Astrocyte of the cerebellum (primary cell): ENCODE measurements around the gene CTSC.

ENCODE experiments used
- DNase-seq: peaks from one replicate; pipeline ENCODE4 v3.0.0-alpha.2; 2011; ENCODE audit warnings: low read depth
- H3K4me3 ChIP-seq: 2 replicates; pipeline ENCODE4 v1.5.1; 2011; ENCODE audit warnings: mild to moderate bottlenecking, low read depth, low read length, moderate library complexity
- in situ Hi-C: cut with HindIII; loops from 2 replicates; pipeline ENCODE4 v1.10.0; 2017; ENCODE audit warnings: low sequenced_read_pairs
- TF ChIP-seq, protein P1 (sequence below): IDR thresholded peaks from 2 replicates; pipeline ENCODE4 v1.5.1; 2012; ENCODE audit warnings: low read length, low read depth, moderate library complexity, mild to moderate bottlenecking; ENCODE audit errors: missing control alignments

Gene CTSC

DNA sequence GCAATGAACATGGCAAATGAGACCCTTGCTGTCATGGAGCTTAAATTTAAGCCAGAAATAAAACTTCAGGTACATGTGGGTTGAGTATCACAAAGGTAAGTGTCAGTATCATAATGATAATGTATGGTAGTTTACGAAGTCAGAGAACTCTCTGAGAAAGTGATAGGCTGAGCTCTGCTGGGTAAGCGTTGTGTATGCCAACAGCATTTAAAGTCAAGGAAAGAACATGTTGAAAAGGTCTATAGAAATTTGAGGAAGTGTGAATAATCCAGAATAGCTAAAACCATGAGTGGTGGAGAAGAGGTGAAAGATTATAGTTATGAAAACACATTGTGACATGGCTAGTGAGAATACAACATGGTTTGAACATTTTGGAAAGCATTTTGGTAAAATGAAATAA lies 17.4 kb upstream of the CTSC start:
- no peak for DNase-seq
- TF ChIP-seq, protein P1, sequence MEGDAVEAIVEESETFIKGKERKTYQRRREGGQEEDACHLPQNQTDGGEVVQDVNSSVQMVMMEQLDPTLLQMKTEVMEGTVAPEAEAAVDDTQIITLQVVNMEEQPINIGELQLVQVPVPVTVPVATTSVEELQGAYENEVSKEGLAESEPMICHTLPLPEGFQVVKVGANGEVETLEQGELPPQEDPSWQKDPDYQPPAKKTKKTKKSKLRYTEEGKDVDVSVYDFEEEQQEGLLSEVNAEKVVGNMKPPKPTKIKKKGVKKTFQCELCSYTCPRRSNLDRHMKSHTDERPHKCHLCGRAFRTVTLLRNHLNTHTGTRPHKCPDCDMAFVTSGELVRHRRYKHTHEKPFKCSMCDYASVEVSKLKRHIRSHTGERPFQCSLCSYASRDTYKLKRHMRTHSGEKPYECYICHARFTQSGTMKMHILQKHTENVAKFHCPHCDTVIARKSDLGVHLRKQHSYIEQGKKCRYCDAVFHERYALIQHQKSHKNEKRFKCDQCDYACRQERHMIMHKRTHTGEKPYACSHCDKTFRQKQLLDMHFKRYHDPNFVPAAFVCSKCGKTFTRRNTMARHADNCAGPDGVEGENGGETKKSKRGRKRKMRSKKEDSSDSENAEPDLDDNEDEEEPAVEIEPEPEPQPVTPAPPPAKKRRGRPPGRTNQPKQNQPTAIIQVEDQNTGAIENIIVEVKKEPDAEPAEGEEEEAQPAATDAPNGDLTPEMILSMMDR: no peak
- H3K4me3 ChIP-seq: no peak overlapping the region
- in situ Hi-C loops: no loop called here

DNA sequence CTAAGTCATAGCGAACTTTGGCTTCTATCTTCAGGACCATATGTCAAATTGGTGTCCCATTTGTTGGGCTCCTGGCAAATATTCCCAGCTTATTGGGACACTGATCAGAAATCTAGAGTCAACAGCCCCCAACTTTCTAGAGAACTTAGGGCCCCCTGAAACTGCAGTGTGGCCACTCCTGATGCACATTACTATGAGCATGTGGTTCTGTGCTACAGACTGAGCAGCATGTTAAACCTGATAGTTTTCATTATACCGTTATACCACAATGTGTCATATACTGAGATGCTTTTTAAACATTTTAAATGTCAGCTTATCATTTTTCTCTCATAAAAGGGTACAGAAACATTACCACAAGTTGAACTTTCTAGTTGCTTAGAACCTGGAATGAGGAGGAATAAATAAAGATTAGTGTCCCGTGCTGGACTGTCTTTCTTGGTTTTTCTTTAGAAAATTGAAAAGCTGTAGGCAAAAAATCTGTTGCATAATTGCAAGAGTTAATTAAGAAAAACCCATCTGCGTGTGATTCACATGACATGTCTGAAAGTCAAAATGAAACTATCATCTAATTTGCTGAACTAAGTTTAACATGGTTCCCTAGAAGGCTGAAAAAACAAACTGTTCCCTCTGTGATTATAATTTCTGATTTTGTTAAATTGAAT lies 16.4 kb upstream of the CTSC start:
- DNase-seq: no peak
- in situ Hi-C loops: no loop called here
- TF ChIP-seq, protein P1: no peak
- H3K4me3 ChIP-seq: no peak overlapping the region

DNA sequence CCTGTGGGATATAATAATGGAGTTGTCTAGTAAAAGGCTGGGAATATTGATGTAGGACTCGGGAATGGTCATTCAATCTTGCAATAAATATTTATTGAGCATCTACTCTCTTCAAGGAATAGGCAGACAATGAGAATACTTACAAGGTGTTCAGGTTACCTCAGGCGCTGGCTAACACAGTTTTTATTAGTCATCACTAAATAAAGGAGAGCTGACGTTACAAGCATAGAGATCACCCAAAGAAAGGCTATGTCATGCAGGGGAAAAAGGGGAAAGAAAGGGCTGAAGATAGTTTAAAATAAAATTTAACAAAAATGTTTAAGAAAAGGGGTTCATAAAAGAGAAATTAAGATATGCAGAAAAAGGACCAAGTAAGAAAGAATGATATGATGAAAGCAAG lies 15.8 kb upstream of the CTSC start:
- in situ Hi-C loops: no loop called here
- TF ChIP-seq, protein P1: no peak
- no peak for DNase-seq
- no peak overlapping the region for H3K4me3 ChIP-seq

DNA sequence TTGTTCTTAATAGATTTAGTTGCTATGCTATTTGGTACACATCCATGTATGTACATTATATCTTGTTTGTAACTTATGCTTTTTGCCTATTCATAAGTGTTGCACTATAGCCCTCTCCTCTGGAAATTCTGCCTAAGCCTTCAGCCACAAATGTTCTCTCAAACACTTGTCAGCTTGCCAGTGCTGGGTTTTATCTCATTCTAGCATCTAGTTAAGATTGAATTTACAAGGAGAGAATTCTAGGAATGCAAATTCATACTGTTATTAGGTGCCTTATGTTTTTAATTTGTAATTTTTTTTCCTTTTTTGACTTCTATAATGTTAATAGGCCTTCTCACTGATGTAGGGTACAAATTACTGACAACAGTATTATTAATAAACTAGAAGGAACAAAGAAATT lies 14.6 kb upstream of the CTSC start:
- peak; percentile 61 for DNase-seq
- TF ChIP-seq, protein P1: no peak
- in situ Hi-C loops: no loop called here
- no peak overlapping the region for H3K4me3 ChIP-seq

DNA sequence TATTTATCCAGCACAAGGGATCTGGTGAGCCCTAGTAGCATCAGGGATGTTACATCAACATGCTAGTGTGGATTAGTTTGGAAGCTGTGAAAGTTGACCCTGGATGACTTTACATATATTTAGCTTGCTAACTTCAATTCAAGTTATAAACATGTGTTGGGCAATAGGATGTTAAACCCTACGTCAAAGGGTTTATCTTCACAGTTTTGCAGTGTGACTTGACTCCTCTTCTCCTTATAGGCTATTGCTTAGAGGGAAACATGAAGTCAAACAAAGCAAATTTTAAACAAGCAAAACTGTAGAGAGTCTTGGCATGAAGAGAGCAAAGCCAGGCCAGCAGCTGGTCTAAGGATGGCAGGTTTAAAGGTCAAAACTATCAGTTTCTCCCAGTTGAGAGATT lies 11.3 kb upstream of the CTSC start:
- TF ChIP-seq, protein P1: no peak
- DNase-seq: no peak
- in situ Hi-C loops: no loop called here
- H3K4me3 ChIP-seq: no peak overlapping the region

DNA sequence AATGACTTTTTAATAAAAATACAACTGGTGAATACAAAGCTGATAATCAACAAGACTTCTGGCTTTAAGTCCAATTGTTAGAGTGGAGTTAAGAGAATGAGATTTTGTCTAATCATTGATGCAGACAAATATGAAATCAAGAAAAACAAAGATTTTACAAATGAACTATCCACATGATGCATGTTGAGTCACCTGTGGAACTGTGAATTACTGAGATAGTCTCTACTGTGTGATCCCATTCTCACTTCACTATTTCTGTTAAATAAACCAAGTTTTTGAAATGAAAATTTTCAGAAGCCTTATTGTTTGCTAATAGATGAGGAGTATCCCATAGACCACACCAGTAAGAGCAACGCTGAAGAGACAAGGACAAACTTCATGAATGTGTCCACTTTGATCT lies 8.4 kb upstream of the CTSC start:
- TF ChIP-seq, protein P1: no peak
- in situ Hi-C loops: no loop called here
- H3K4me3 ChIP-seq: no peak overlapping the region
- no peak for DNase-seq

DNA sequence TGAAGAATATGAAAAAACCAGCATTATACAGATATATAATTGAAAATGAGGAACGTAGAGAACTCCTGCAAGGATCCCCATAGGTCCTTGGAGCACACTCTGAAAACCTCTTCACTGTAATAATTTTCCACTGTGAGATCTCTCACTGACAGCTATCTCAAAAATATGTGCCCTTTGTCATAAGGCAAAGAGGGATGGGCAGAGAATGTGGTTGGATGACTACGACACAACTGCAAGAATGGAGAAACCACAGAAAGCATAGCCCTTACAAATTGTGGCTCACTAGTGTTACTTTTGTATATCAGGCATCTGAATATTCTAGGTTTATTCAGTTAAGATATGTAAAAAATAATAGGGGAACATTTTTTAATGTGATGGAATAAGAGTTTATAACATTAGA lies 7.9 kb upstream of the CTSC start:
- DNase-seq: no peak
- no peak overlapping the region for H3K4me3 ChIP-seq
- in situ Hi-C loops: no loop called here
- TF ChIP-seq, protein P1: no peak
